ENCODE results near the gene TMEM273.

- no peak for TF ChIP-seq FOS (IDR thresholded peaks at IDR 0.05; ENCODE audit: low read depth, low read length)
- TF ChIP-seq CTCF (conservative IDR thresholded peaks at IDR 0.05; ENCODE audit: low read depth, low read length) = no peak
- no peak for TF ChIP-seq POLR2A (IDR thresholded peaks at IDR 0.05; ENCODE audit: low read depth, low read length)
- no peak for TF ChIP-seq MAFK (IDR thresholded peaks at IDR 0.05; ENCODE audit: low read depth, low read length)
These were observed 36.2 kb downstream of the TMEM273 start for GRCh38 chr10:49152037-49152436.
